Measurements from ENCODE around the gene FGF16. TPM values are rescaled to one million over a fixed set of nuclear protein-coding genes. Genes with fewer than 3 reads are reported as not detected.

The FGF16 gene
- total and polyA plus RNA-seq, 2 experiments from 2014 or later: 0.27 TPM; not detected in 1

DNA sequence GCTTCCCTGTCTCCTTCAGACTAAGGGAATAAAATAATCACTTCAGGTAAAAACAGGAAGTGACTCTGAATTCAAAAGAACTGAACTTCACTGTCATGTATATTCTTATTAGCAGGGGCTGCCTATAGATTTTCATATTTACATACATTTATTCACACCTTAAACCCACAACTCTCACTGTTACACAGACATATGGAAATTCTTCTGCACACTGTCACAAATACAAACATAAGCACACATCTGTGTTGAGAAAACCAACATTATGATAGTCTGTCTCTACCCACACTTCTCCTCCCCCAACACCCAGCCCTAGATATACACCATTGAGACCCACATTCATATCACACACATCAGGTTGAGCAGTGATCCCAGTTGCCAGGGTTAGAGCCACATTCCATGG lies 5.7 kb upstream of the FGF16 start:
- Histone ChIP-seq H3K4me3 (no peak overlapping the region), H3K4me1 (ENCODE audit: insufficient read depth) (no peaks in the 10 kb centered on the region), H3K9me3 (ENCODE audit: low read depth) (no peaks in the 10 kb centered on the region), H4K20me1 (ENCODE audit: insufficient read depth, poor library complexity, severe bottlenecking) (no peaks in the 10 kb centered on the region), H2AFZ (no peak overlapping the region), H3K27me3 (peaks cover 14% of the 10 kb centered on the region), H3K36me3 (replicated peaks; ENCODE audit: insufficient read depth, low read depth) (no peaks in the 10 kb centered on the region), H3K9me2 (replicated peaks; ENCODE audit: insufficient read depth) (no peaks in the 10 kb centered on the region), H3K4me2 (no peak overlapping the region), H3K79me2 (no peaks in the 10 kb centered on the region), H3K27ac (no peak overlapping the region)
- TF ChIP-seq EZH2phosphoT487 (IDR thresholded peaks at IDR 0.05; ENCODE audit: low read depth, severe bottlenecking, unreplicated experiment) (no peak), EZH2 (IDR thresholded peaks at IDR 0.05; ENCODE audit: borderline replicate concordance) (no peak)
- TF ChIP-seq, protein P1, sequence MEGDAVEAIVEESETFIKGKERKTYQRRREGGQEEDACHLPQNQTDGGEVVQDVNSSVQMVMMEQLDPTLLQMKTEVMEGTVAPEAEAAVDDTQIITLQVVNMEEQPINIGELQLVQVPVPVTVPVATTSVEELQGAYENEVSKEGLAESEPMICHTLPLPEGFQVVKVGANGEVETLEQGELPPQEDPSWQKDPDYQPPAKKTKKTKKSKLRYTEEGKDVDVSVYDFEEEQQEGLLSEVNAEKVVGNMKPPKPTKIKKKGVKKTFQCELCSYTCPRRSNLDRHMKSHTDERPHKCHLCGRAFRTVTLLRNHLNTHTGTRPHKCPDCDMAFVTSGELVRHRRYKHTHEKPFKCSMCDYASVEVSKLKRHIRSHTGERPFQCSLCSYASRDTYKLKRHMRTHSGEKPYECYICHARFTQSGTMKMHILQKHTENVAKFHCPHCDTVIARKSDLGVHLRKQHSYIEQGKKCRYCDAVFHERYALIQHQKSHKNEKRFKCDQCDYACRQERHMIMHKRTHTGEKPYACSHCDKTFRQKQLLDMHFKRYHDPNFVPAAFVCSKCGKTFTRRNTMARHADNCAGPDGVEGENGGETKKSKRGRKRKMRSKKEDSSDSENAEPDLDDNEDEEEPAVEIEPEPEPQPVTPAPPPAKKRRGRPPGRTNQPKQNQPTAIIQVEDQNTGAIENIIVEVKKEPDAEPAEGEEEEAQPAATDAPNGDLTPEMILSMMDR (IDR thresholded peaks at IDR 0.05; ENCODE audit: poor library complexity): no peak
- DNase-seq (ENCODE audit: low spot score): no peak

DNA sequence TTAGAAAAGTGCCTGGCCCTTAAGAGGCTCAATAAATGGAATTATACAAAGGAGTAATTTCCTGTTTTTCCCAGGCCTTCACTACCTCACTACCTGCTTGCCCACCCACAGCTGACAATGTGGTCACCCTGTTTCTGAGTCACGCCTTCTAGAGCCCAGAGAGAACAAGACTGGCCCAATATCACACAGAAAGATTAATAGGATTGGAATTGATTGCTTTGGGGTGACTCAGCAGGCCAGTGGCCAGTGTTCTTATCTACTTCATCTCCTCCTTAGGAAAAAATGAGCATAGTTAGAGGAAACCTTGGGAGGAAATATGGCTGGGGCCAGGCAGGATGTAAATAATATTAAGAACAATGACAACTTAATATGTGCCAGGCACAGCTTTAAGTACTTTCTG lies 4.5 kb upstream of the FGF16 start:
- Histone ChIP-seq H3K27me3 (peaks cover 18% of the 10 kb centered on the region), H3K79me2 (no peaks in the 10 kb centered on the region), H3K4me1 (ENCODE audit: insufficient read depth) (no peaks in the 10 kb centered on the region), H3K9me3 (ENCODE audit: low read depth) (no peaks in the 10 kb centered on the region), H4K20me1 (ENCODE audit: insufficient read depth, poor library complexity, severe bottlenecking) (no peaks in the 10 kb centered on the region), H3K4me2 (no peak overlapping the region), H3K36me3 (replicated peaks; ENCODE audit: insufficient read depth, low read depth) (no peaks in the 10 kb centered on the region), H3K9me2 (replicated peaks; ENCODE audit: insufficient read depth) (no peaks in the 10 kb centered on the region), H2AFZ (no peak overlapping the region), H3K4me3 (no peak overlapping the region), H3K27ac (no peak overlapping the region)
- WGBS (ENCODE audit: low lambda C conversion rate, missing lambda C conversion rate): 75% methylated on average over 1 of the region's 1 CpG
- DNase-seq (ENCODE audit: low spot score): no peak
- TF ChIP-seq EZH2 (IDR thresholded peaks at IDR 0.05; ENCODE audit: borderline replicate concordance) (no peak), EZH2phosphoT487 (IDR thresholded peaks at IDR 0.05; ENCODE audit: low read depth, severe bottlenecking, unreplicated experiment) (no peak)
- TF ChIP-seq, protein P1 (IDR thresholded peaks at IDR 0.05; ENCODE audit: poor library complexity): no peak

DNA sequence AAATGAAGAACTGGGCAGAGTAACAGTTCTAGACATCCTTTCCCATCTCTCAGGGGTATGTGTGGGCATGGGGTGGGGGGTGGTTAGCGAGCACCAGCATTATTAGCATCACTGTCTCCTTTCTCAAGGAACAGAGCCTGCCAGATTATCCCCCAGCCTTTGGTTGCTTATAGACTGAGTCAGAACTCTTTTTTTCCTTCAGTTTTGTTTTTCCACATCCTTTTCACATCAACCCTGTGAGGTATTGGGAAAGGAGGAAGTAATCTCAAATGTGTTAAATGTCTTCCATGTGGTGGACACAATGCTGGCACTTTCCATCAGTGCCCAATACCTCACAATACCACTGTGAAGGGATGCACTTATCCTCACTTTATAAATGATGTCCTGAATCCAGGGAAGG lies 3.1 kb upstream of the FGF16 start:
- DNase-seq (ENCODE audit: low spot score): no peak
- Histone ChIP-seq H3K36me3 (replicated peaks; ENCODE audit: insufficient read depth, low read depth) (no peaks in the 10 kb centered on the region), H2AFZ (no peak overlapping the region), H3K9me3 (ENCODE audit: low read depth) (no peaks in the 10 kb centered on the region), H3K4me2 (no peak overlapping the region), H4K20me1 (ENCODE audit: insufficient read depth, poor library complexity, severe bottlenecking) (no peaks in the 10 kb centered on the region), H3K27ac (no peak overlapping the region), H3K4me1 (ENCODE audit: insufficient read depth) (no peaks in the 10 kb centered on the region), H3K9me2 (replicated peaks; ENCODE audit: insufficient read depth) (no peaks in the 10 kb centered on the region), H3K27me3 (peaks cover 18% of the 10 kb centered on the region), H3K4me3 (no peak overlapping the region), H3K79me2 (no peaks in the 10 kb centered on the region)
- 72% methylated on average over 1 of the region's 1 CpG for WGBS (ENCODE audit: low lambda C conversion rate, missing lambda C conversion rate)
- TF ChIP-seq, protein P1 (IDR thresholded peaks at IDR 0.05; ENCODE audit: poor library complexity): no peak
- TF ChIP-seq EZH2 (IDR thresholded peaks at IDR 0.05; ENCODE audit: borderline replicate concordance) (no peak), EZH2phosphoT487 (IDR thresholded peaks at IDR 0.05; ENCODE audit: low read depth, severe bottlenecking, unreplicated experiment) (no peak)

DNA sequence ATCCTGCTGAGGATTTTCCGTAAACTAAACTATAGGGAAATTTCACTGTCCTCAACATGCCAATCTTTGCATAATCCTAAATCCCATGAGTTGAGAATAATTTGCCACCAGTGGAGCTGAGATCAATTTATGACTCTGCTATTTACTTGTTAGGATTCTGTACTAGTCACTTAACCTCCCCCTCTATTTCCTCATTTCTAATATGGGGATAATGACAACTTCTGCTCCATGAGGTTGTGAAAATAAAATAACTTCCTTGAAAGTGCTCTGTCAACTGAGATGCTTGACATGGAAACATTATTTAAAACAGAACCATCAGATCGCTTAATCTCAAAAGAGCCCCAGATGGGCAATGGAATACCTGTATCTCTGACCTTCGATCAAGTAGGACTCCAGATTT lies 2.6 kb upstream of the FGF16 start:
- Histone ChIP-seq H3K9me2 (replicated peaks; ENCODE audit: insufficient read depth) (no peaks in the 10 kb centered on the region), H2AFZ (no peak overlapping the region)
- TF ChIP-seq, protein P1 (IDR thresholded peaks at IDR 0.05; ENCODE audit: poor library complexity): no peak
- no peak for TF ChIP-seq EZH2phosphoT487 (IDR thresholded peaks at IDR 0.05; ENCODE audit: low read depth, severe bottlenecking, unreplicated experiment)
- TF ChIP-seq EZH2 (IDR thresholded peaks at IDR 0.05; ENCODE audit: borderline replicate concordance): no peak

More for the DNA sequence above, 2.6 kb upstream of the FGF16 start:
- no peak overlapping the region for H3K4me3 ChIP-seq
- no peak overlapping the region for H3K4me2 ChIP-seq
- H3K9me3 ChIP-seq (ENCODE audit: low read depth): no peaks in the 10 kb centered on the region
- H4K20me1 ChIP-seq (ENCODE audit: insufficient read depth, poor library complexity, severe bottlenecking): no peaks in the 10 kb centered on the region
- DNase-seq (ENCODE audit: low spot score): no peak
- H3K36me3 ChIP-seq (replicated peaks; ENCODE audit: insufficient read depth, low read depth): no peaks in the 10 kb centered on the region
- H3K4me1 ChIP-seq (ENCODE audit: insufficient read depth): no peaks in the 10 kb centered on the region
- H3K27ac ChIP-seq: no peak overlapping the region
- peaks cover 18% of the 10 kb centered on the region for H3K27me3 ChIP-seq
- WGBS (ENCODE audit: low lambda C conversion rate, missing lambda C conversion rate): 57% methylated on average over 3 of the region's 3 CpGs
- H3K79me2 ChIP-seq: no peaks in the 10 kb centered on the region

Measured in hepatocyte (in vitro differentiated cells).